HL-60 (cell line): ENCODE data around the gene CATSPERD.

ENCODE experiments used
- CTCF ChIP-seq: IDR thresholded peaks from one replicate; pipeline ENCODE4 v1.5.1; 2011; ENCODE audit warnings: low read length, control low read depth, inconsistent platforms; ENCODE audit not compliant: insufficient read depth
- GABPA ChIP-seq: IDR thresholded peaks from 2 replicates; pipeline ENCODE4 v1.6.1; 2012; ENCODE audit warnings: low read depth
- REST ChIP-seq: IDR thresholded peaks from 2 replicates; pipeline ENCODE4 v1.6.1; 2012; ENCODE audit warnings: low read depth; ENCODE audit not compliant: insufficient replicate concordance

GRCh38 chr19:5805462-5806132 lies 85.2 kb downstream of the CATSPERD start:
- TF ChIP-seq CTCF = no peak
- TF ChIP-seq GABPA = no peak
- no peak for TF ChIP-seq REST
